GM18502 (cell line): ENCODE results near the gene DUSP28.

Experiments
- ATAC-seq: cut with Tn5 transposase; IDR thresholded peaks from one replicate; pipeline ENCODE4 v1.9.1; 2021; ENCODE audit warnings: mild to moderate bottlenecking; ENCODE audit not compliant: unreplicated experiment, poor library complexity

The DUSP28 gene

DNA sequence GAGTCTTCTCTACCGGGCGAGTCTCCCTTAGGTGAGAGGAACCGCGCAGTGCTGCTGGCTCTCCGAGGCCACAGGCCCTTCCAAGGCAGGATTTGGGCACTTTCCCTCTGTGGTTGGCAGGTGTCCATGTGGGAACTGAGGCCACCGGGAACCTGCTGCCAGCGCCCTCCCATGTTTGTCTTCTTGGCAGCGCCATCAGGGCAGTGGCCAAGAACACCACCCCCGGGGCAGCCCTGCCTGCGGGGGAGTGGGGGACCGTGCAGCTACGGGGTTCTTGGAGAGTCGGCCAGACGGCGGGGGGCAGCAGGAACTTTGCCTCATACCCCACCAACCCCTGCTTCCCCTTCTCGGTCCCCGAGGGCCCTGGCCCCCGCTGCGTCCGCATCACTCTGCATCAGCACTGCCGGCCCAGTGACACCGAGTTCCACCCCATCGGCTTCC is 36.4 kb downstream of the DUSP28 start:
- no peak for ATAC-seq

DNA sequence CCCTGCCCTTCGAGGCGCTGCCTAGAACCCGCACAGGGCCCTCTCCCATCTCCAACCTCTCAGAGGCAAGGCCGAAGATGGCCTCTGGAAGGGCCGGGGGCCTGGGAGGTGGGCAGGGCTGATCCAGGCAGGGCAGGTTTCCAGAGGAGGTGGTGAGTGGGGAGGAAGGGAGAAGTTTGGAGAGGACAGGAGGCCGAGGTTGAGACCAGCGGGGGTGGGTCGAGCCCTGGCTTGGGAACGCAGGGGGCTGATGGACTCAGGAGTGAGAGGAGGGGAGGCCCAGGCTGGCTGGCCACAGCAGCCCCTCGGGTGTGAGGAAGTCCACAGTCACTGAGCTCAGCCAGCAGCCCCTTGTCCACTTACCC is 36.9 kb downstream of the DUSP28 start:
- ATAC-seq, result no peak

- no peak for ATAC-seq
Measured at GRCh38 chr2:240597419-240598181, 37.4 kb downstream of the DUSP28 start.

DNA sequence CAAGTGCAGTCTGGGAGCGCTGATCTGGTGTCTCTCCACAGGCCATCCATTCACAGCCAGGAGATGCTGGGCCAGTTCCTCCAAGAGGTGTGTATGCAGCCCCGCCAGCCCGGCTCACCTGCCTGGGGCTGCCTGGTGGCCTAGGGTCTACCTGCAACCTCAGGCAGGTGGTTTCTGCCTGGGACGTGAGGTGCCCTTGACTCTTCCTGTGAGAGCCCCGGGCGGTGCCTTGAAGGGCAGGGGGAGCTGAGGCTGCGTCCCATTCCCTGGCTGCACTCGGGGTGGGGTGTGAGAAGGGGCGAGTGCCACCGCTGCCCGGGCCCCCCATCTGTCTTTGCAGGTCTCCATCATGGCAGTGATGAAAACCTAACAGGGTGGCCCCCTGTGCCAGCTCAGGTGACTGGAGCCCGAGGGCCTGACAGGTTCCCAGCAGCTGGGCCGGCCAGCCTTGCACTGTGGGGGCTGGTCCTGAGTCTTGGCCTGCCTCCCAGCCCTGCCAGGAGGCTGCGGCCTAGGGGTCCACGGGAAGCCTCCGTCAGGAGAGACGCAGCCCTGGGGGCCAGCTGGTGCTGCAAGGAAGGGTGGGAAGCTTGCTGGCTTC is 38.3 kb downstream of the DUSP28 start:
- ATAC-seq, result no peak

DNA sequence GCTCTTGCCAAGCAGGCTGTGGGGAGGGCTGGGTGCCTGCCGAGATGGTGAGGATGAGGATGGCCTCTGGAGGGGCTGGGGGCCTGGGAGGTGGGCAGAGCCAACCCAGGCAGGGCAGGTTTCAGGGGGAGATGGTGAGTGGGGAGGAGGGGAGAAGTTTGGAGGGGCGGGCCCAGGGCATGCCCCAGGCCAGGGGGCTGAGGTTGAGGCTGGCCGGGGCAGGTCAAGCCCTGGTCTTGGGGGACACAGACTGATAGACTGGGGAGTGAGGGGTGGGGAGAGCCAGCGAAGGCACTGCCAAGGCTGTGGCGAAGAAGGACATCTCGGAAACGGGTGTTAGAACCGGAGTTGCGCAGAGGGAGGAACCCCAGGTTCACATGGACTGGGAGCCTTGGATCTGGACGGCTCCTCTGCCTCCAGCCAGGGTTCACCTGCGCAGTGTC is 39.0 kb downstream of the DUSP28 start:
- no peak for ATAC-seq

DNA sequence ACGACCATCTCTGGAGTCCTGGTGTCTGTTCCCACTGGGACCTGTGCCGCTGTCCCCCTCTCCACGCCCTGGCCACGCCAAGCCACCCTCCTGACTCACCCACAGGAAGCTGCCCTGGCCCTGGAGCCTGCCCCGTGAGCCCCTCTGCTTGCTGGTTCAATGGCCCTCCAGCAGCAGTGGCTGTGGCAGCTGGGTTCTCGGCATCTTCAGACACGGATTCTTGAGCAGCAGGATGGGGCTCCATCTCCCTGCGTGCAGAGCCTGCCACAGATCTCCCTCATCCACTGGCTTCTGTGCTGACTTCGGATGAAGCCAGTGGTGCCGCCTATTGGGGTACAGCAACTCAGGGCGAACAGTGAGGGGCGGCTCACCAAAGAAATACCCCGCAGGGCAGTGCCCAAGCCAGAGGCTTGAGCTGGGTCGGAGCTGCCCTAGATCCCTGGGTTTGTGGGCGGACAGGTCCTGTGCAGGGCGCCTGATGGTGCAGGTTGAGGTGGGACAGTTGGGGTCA is 40.3 kb downstream of the DUSP28 start:
- ATAC-seq, result no peak

DNA sequence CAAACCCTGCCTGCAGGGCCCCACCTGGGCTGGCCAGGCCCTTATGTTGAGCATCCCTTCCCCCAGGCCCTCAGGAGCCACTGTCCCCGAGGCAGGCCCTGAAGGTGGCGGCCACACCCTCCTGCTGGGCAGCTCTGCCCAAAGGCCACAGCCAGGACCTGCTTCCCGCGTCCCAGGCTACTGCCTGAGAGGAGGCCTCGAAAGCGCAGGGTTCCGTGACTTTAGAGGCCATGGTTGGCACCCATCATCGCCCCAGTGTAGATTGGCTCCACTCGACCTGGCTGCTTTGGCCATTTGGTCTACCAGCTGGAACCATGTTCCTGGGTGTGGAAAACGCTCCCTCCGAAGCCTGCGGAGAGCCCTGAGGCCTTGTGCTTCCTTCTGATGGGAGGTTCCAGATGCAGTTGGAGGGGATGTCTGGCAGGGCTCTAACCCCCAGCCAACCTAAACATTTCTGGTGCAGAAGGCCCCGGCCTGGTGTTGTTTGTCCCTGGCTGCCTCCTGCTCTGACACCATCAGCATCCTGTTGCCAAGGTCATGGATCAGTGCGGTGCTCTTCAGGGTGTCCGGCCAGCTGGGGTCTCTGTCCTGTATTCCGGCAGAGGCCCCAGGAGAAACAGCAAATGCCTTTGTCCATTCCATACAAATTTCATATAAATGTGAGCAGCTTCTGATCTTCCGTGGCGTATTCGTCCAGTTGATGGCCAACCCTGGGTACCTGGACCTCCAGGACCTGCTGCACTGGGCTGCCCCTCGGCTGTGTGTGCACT is 41.1 kb downstream of the DUSP28 start:
- ATAC-seq, result no peak

DNA sequence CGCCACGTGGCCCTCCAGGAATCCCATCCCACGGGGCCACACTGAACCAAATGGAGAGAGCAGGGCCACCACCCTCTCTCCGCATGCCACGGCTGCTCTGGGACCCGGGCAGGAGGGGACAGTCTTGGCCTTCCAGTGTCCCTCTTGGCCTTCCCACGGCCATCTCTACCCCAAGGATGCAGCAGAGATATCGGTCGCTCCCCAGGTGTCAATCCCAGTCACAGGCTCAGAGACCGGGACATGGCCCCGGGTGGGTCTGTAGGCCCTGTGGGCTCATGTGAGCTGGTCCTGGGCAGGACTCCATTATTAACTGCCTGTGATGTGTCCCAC is 41.6 kb downstream of the DUSP28 start:
- ATAC-seq, result no peak

- ATAC-seq, result no peak
Measured at GRCh38 chr2:240602266-240603050, 42.3 kb downstream of the DUSP28 start.

- no peak for ATAC-seq
Measured at GRCh38 chr2:240603081-240603835, 43.1 kb downstream of the DUSP28 start.

GRCh38 chr2:240603846-240604245 is 43.7 kb downstream of the DUSP28 start:
- ATAC-seq, result no peak

GRCh38 chr2:240604291-240604938 is 44.3 kb downstream of the DUSP28 start:
- ATAC-seq, result no peak

GRCh38 chr2:240604939-240605716 is 45.0 kb downstream of the DUSP28 start:
- ATAC-seq, result no peak

DNA sequence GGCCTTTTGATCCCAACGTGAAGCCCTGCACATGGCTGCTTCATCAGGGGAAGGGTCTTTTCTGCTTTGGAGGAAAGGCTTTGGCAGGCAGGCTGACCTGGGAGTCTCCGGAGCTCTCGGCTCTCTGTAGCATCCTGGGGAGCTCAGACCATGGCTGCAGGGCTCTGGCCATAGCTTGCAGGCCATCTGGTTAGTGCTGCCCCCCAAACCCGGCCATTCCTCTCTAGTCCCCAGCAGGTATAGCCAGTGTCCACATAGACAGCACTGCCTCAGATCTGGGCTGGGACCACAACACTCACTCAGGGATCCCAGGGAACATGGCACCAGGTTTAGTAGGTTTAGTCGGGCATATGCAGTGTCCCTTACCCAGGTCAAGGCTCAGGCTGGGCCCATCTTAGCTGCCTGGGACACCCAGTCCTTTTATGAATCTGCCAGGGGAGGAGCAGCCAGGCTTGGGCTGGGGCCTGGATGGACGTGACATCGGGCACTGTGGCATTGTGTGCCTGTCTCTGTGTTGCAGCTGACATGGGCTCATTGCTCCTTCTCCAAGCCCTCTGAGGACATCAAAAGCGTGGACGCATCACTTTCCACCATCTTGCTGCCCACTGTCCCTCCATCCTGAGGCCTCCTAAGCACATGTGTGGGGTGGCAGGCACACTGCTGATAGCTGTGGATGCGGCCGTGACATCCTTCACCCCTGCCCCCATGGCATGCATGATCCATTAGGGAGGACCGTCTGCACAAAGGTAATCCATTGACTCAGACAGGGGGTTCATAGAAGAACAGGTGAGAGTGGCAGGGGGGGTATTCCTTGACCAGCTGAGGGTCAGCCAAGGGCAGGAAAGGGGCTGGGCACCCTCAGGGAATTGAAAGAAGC is 45.9 kb downstream of the DUSP28 start:
- ATAC-seq, result no peak

GRCh38 chr2:240611601-240612210 is 51.5 kb downstream of the DUSP28 start:
- no peak for ATAC-seq
